Kidney epithelial cell (primary cell): ENCODE data around the gene CDK6. TPM values are rescaled to one million over a fixed set of nuclear protein-coding genes. Genes with fewer than 3 reads are reported as not detected.

Source experiments
- DNase-seq: peaks from one replicate; pipeline ENCODE4 v3.0.0-alpha.2; 2010; ENCODE audit warnings: low read depth
- H3K27me3 ChIP-seq: 2 replicates; pipeline ENCODE4 v1.6.0; 2011; ENCODE audit warnings: low read length; ENCODE audit not compliant: control insufficient read depth, insufficient read depth
- H3K36me3 ChIP-seq: 2 replicates; pipeline ENCODE4 v1.5.1; 2011; ENCODE audit warnings: low read length; ENCODE audit not compliant: control insufficient read depth, insufficient read depth
- H3K4me3 ChIP-seq: 2 replicates; pipeline ENCODE4 v1.5.1; 2011; ENCODE audit warnings: low read depth, mild to moderate bottlenecking, control low read depth, low read length
- total RNA-seq: library from RNA; depleted of rRNA; stranded (reverse); fragments of >200 nt; gene quantifications from 2 replicates; pipeline ENCODE4 v1.2.3, GENCODE V29; 2015
- TF ChIP-seq, protein P1 (sequence below): IDR thresholded peaks from 2 replicates; pipeline ENCODE4 v1.5.1; 2011; ENCODE audit warnings: mild to moderate bottlenecking, moderate library complexity, low read length, control low read depth, inconsistent platforms; ENCODE audit not compliant: insufficient read depth, poor library complexity, severe bottlenecking

CDK6 gene
- total RNA-seq, 1 donor from 2014 or later, result 91.0 TPM

GRCh38 chr7:92793656-92794205 is 42.6 kb downstream of the CDK6 start:
- H3K36me3 ChIP-seq, result no peaks in the 10 kb centered on the region
- TF ChIP-seq, protein P1, sequence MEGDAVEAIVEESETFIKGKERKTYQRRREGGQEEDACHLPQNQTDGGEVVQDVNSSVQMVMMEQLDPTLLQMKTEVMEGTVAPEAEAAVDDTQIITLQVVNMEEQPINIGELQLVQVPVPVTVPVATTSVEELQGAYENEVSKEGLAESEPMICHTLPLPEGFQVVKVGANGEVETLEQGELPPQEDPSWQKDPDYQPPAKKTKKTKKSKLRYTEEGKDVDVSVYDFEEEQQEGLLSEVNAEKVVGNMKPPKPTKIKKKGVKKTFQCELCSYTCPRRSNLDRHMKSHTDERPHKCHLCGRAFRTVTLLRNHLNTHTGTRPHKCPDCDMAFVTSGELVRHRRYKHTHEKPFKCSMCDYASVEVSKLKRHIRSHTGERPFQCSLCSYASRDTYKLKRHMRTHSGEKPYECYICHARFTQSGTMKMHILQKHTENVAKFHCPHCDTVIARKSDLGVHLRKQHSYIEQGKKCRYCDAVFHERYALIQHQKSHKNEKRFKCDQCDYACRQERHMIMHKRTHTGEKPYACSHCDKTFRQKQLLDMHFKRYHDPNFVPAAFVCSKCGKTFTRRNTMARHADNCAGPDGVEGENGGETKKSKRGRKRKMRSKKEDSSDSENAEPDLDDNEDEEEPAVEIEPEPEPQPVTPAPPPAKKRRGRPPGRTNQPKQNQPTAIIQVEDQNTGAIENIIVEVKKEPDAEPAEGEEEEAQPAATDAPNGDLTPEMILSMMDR, result no peak
- no peaks in the 10 kb centered on the region for H3K27me3 ChIP-seq
- no peak for DNase-seq
- H3K4me3 ChIP-seq, result no peak overlapping the region

- Histone ChIP-seq H3K4me3 (no peak overlapping the region), H3K27me3 (no peaks in the 10 kb centered on the region), H3K36me3 (no peaks in the 10 kb centered on the region)
- DNase-seq, result no peak
- TF ChIP-seq, protein P1, result no peak
These were observed 45.4 kb downstream of the CDK6 start for GRCh38 chr7:92790992-92791391.

- Histone ChIP-seq H3K36me3 (no peaks in the 10 kb centered on the region), H3K27me3 (no peaks in the 10 kb centered on the region), H3K4me3 (no peak overlapping the region)
- TF ChIP-seq, protein P1, result no peak
- no peak for DNase-seq
These were observed 47.7 kb downstream of the CDK6 start for GRCh38 chr7:92788559-92789183.

DNA sequence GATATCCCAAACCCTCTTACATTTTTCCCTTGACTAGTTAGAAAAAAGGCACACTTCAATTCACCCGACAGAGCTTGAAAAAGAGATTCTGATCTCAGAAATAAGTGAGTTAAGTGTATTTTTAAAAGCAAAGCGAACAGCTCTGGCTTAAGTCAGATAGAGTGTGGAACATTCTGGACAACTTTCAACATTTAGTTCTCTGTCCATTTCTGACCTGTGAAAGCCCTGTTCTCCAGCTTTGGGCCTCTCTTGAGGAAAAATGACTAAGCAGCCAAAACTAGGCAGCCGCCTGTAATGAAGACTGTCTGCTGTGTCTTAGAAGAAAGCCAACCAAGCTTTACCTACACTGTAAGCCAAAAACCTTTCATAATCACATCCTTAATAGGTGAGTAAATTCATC is 50.5 kb downstream of the CDK6 start:
- DNase-seq, result no peak
- TF ChIP-seq, protein P1, result no peak
- no peaks in the 10 kb centered on the region for H3K36me3 ChIP-seq
- H3K4me3 ChIP-seq, result no peak overlapping the region
- no peaks in the 10 kb centered on the region for H3K27me3 ChIP-seq

GRCh38 chr7:92784935-92785334 is 51.4 kb downstream of the CDK6 start:
- Histone ChIP-seq H3K36me3 (no peaks in the 10 kb centered on the region), H3K4me3 (no peak overlapping the region), H3K27me3 (no peaks in the 10 kb centered on the region)
- TF ChIP-seq, protein P1, result no peak
- no peak for DNase-seq
